Measurements from ENCODE around the gene MTHFD2.

MTHFD2 gene

DNA sequence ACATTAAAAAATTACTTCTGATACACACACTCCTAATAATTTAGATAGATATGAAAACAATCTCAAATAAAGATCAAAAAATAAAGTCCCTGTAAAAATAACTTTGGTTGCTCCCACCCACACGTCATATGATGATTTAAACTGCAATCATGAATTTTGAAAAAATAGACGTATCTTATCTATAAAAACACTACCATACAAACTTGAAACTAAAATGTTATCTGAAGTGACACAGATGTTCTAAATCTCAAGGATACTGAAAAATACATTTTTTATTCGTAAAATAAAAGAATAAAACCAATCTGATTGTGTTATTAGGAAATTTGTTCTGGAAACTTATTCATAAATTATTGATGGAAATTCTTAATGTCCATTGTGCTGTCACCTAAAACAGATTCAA lies 42.6 kb upstream of the MTHFD2 start:
- Histone ChIP-seq H3K4me1 (ENCODE audit: control insufficient read depth, insufficient read depth, low read length) (no peaks in the 10 kb centered on the region), H3K4me3 (ENCODE audit: low read depth, low read length) (no peak overlapping the region), H3K27ac (ENCODE audit: extremely low read depth, low read depth, low read length) (no peak overlapping the region), H3K36me3 (ENCODE audit: control insufficient read depth in 2 of 2, insufficient read depth in 1 of 2, low read length in 2 of 2) (peaks cover 71 to 90% of the 10 kb centered on the region in 2 experiments), H3K9me3 (ENCODE audit: control insufficient read depth, insufficient read depth, low read depth, low read length) (no peaks in the 10 kb centered on the region)
- CTCF ChIA-PET, result interaction anchor here (0.6 to 2.4 kb wide), 2 partner anchors 332 to 492 kb away, joined by 3 to 7 read pairs; no protein-coding TSS in a partner anchor
- POLR2A ChIA-PET, result interaction anchor here (0.6 to 0.7 kb wide), 2 partner anchors 13 to 23 kb away, joined by 3 read pairs; partner anchors contain the start of gene MOB1A
- TF ChIP-seq, protein P1, sequence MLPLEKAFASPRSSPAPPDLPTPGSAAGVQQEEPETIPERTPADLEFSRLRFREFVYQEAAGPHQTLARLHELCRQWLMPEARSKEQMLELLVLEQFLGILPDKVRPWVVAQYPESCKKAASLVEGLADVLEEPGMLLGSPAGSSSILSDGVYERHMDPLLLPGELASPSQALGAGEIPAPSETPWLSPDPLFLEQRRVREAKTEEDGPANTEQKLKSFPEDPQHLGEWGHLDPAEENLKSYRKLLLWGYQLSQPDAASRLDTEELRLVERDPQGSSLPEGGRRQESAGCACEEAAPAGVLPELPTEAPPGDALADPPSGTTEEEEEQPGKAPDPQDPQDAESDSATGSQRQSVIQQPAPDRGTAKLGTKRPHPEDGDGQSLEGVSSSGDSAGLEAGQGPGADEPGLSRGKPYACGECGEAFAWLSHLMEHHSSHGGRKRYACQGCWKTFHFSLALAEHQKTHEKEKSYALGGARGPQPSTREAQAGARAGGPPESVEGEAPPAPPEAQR (tag by site-specific recombination; IDR thresholded peaks at IDR 0.05), result no peak
- no peak for TF ChIP-seq ZBTB20 (tag by site-specific recombination; IDR thresholded peaks at IDR 0.05)
- no peak for TF ChIP-seq ZNF211 (tag by site-specific recombination; IDR thresholded peaks at IDR 0.05; ENCODE audit: low read depth)
- TF ChIP-seq ZBTB48 (tag by site-specific recombination; IDR thresholded peaks at IDR 0.05), result no peak
- no peak for TF ChIP-seq ZBTB17 (tag by site-specific recombination; IDR thresholded peaks at IDR 0.05)
- TF ChIP-seq, protein P2, sequence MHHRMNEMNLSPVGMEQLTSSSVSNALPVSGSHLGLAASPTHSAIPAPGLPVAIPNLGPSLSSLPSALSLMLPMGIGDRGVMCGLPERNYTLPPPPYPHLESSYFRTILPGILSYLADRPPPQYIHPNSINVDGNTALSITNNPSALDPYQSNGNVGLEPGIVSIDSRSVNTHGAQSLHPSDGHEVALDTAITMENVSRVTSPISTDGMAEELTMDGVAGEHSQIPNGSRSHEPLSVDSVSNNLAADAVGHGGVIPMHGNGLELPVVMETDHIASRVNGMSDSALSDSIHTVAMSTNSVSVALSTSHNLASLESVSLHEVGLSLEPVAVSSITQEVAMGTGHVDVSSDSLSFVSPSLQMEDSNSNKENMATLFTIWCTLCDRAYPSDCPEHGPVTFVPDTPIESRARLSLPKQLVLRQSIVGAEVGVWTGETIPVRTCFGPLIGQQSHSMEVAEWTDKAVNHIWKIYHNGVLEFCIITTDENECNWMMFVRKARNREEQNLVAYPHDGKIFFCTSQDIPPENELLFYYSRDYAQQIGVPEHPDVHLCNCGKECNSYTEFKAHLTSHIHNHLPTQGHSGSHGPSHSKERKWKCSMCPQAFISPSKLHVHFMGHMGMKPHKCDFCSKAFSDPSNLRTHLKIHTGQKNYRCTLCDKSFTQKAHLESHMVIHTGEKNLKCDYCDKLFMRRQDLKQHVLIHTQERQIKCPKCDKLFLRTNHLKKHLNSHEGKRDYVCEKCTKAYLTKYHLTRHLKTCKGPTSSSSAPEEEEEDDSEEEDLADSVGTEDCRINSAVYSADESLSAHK (tag by site-specific recombination; IDR thresholded peaks at IDR 0.05), result no peak
- no peak for TF ChIP-seq ZNF214 (tag by site-specific recombination; IDR thresholded peaks at IDR 0.05; ENCODE audit: borderline replicate concordance)
- no peak for TF ChIP-seq ZNF24 (tag by site-specific recombination; IDR thresholded peaks at IDR 0.05)
- TF ChIP-seq, protein P3, sequence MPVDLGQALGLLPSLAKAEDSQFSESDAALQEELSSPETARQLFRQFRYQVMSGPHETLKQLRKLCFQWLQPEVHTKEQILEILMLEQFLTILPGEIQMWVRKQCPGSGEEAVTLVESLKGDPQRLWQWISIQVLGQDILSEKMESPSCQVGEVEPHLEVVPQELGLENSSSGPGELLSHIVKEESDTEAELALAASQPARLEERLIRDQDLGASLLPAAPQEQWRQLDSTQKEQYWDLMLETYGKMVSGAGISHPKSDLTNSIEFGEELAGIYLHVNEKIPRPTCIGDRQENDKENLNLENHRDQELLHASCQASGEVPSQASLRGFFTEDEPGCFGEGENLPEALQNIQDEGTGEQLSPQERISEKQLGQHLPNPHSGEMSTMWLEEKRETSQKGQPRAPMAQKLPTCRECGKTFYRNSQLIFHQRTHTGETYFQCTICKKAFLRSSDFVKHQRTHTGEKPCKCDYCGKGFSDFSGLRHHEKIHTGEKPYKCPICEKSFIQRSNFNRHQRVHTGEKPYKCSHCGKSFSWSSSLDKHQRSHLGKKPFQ (tag by site-specific recombination; IDR thresholded peaks at IDR 0.05), result no peak
- TF ChIP-seq KLF8 (tag by site-specific recombination; IDR thresholded peaks at IDR 0.05), result no peak
- no peak for TF ChIP-seq KLF7 (tag by site-specific recombination; IDR thresholded peaks at IDR 0.05; ENCODE audit: borderline replicate concordance)

DNA sequence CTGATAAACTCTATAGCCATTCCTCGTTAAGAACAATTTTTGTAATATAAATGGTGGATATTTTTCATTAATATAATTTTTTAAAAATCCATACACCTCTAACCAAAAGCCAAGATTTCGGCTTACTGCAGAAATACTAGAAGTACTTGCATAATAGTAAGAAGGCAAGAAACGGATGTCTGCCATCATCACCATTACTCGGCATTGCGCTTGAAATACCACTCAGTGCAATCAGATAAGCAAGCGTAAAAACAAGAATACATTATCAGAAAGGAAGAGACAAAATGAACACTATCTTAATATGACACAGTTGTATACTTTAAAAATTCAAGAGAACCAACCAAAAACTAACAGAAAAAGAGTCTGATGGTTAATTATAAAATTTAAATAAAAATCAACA lies 35.5 kb upstream of the MTHFD2 start:
- H3K9me3 ChIP-seq (ENCODE audit: control insufficient read depth, insufficient read depth, low read depth, low read length), result no peaks in the 10 kb centered on the region
- H3K36me3 ChIP-seq (ENCODE audit: control insufficient read depth in 2 of 2, insufficient read depth in 1 of 2, low read length in 2 of 2), result peaks cover 92 to 98% of the 10 kb centered on the region in 2 experiments
- H3K27ac ChIP-seq (ENCODE audit: extremely low read depth, low read depth, low read length), result no peak overlapping the region
- no peaks in the 10 kb centered on the region for H3K4me1 ChIP-seq (ENCODE audit: control insufficient read depth, insufficient read depth, low read length)
- ChIA-PET POLR2A (no interaction called here), CTCF (interaction anchor here (1.1 to 1.5 kb wide), 2 partner anchors 12 to 18 kb away, joined by 5 to 8 read pairs; no protein-coding TSS in a partner anchor)
- TF ChIP-seq ZNF548 (tag by site-specific recombination; IDR thresholded peaks at IDR 0.05), result no peak
- TF ChIP-seq GFI1B (tag by site-specific recombination; IDR thresholded peaks at IDR 0.05), result no peak
- TF ChIP-seq ZNF677 (tag by site-specific recombination; IDR thresholded peaks at IDR 0.05), result no peak
- TF ChIP-seq IKZF3 (tag by site-specific recombination; IDR thresholded peaks at IDR 0.05), result no peak
- no peak for TF ChIP-seq ZBTB48 (tag by site-specific recombination; IDR thresholded peaks at IDR 0.05)
- TF ChIP-seq ZNF184 (tag by site-specific recombination; IDR thresholded peaks at IDR 0.05), result no peak
- no peak for TF ChIP-seq ZNF544 (tag by site-specific recombination; IDR thresholded peaks at IDR 0.05)
- TF ChIP-seq, protein P4, sequence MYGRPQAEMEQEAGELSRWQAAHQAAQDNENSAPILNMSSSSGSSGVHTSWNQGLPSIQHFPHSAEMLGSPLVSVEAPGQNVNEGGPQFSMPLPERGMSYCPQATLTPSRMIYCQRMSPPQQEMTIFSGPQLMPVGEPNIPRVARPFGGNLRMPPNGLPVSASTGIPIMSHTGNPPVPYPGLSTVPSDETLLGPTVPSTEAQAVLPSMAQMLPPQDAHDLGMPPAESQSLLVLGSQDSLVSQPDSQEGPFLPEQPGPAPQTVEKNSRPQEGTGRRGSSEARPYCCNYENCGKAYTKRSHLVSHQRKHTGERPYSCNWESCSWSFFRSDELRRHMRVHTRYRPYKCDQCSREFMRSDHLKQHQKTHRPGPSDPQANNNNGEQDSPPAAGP (tag by site-specific recombination; IDR thresholded peaks at IDR 0.05), result no peak
- no peak for TF ChIP-seq ZNF302 (tag by site-specific recombination; IDR thresholded peaks at IDR 0.05; ENCODE audit: low read depth)
- no peak for TF ChIP-seq SETDB1 (IDR thresholded peaks at IDR 0.05; ENCODE audit: insufficient read length, low read length)
- no peak for TF ChIP-seq SALL2 (tag by site-specific recombination; IDR thresholded peaks at IDR 0.05; ENCODE audit: borderline replicate concordance)
- H3K4me3 ChIP-seq (ENCODE audit: low read depth, low read length), result no peak overlapping the region

All from HEK293 (cell line).